GM18511 (cell line): ENCODE measurements around the gene KRTAP12-3.
"Not testable (repeated sequence)": the region's sequence is repeated elsewhere in the genome, so short reads cannot be mapped to it uniquely, and the experiment has no call there.

ENCODE experiments used
- ATAC-seq: cut with Tn5 transposase; IDR thresholded peaks from one replicate; pipeline ENCODE4 v1.9.1; 2021; ENCODE audit warnings: mild to moderate bottlenecking, moderate library complexity; ENCODE audit not compliant: unreplicated experiment

KRTAP12-3 gene

GRCh38 chr21:44682580-44683151 lies 24.9 kb downstream of the KRTAP12-3 start:
- ATAC-seq, result no peak

DNA sequence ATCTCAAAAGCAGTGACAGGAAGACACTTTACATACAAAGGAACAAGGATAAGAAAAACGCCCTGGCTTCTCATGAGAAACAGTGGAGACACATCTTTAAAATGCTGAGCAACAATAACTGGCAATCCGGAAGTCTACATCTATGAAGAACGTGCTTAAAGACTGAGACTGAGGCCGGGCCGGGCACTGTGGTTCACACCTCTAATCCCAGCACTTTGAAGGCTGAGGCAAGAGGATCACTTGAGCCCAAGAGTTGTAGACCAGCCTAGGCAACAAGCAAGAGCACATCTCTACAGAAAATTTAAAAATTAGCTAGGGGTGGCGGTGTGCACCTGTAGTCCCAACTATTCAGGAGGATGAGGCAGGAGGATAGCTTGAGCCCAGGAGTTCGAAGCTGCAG lies 26.3 kb downstream of the KRTAP12-3 start:
- ATAC-seq, result no peak

- ATAC-seq, result no peak
These were observed 26.8 kb downstream of the KRTAP12-3 start for GRCh38 chr21:44684483-44684882.

GRCh38 chr21:44685050-44685449 lies 27.3 kb downstream of the KRTAP12-3 start:
- not testable (repeated sequence) for ATAC-seq

DNA sequence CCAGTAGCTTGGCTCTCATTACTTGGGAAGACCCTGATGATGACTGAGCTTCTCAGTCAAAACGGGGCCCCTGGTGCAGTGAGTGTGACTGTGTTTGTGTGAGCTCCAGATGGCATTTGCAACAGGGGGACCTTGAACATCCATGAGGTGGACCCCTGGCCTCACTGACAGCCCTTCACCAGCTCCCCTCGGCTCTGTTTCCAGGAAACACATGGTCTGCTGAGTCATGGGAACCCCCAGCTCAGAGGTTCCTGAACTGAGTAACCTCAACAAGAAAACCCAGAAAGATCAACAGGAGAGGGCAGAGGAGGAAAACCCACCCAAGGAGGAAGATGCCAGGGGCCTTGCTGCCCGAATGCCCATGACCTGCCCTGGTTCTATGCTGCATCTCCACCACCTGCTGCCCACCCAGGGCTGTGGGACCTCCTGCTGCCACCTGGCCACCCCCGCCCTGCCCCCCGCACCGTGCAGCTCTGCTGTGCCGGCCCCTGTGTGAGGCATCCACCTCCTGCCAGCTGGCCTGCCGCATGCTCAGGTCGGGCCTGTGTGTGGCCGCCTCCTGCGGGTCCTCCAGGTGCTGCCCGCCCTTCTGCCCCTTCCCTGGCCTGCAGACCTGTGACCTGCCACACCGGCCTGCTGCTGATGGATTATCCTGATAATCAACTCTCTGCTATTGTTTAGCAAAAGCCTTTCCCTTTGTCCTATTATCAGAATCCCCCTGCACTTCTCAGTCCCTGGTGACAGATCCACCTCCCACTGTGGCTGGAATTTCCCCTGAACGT lies 28.5 kb downstream of the KRTAP12-3 start:
- no peak for ATAC-seq

GRCh38 chr21:44686843-44687561 lies 29.3 kb downstream of the KRTAP12-3 start:
- no peak for ATAC-seq

DNA sequence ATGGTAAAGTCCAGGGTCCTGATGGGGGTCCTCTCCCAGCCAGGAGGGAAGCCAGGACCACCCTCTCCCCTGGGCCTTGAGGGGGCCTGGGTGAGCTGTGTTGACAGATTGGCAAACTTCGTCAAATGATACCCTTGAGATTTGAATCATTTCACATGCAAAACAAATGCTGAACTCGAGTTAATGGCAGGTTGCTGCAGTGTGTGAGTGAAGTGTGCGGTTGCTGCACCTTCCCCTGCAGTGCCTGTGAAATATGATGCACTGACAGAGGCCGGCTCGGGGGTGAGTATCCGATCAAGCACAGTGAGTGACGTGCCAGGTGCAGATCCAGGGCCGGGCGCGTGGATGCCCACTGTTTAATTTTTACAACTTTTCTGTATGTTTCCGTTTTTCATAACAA lies 29.9 kb downstream of the KRTAP12-3 start:
- no peak for ATAC-seq

DNA sequence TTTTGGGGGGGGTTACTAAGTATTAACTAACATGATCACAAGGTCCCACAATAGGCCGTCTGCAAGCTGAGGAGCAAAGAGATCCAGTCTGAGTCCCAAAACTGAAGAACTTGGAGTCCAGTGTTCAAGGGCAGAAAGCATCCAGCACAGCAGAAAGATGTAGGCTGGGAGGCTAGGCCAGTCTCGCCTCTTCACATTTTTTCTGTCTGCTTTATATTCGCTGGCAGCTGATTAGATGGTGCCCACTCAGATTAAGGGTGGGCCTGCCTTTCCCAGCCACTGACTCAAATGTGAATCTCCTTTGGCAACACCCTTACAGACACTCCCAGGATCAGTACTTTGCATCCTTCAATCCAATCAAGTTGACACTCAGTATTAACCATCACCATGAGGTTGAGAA lies 32.0 kb downstream of the KRTAP12-3 start:
- ATAC-seq, result not testable (repeated sequence)

DNA sequence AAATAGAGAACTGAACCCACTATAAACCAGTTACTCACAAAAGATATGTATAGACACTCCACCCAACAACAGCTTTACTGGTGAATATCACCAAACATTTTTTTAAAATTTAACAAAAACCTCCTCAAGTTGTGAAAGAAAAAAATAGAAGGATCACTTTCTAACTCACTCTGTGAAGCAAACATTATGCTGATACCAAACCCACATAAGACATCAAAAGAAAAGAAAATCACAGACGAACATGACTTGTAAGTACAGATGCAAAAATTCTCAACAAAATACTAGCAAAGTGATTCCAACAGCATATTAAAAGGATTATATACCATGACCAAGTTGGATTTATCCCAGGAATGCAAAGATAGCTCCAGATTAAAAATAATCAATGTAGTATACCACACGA lies 34.0 kb downstream of the KRTAP12-3 start:
- no peak for ATAC-seq

- ATAC-seq, result no peak
These were observed 35.2 kb downstream of the KRTAP12-3 start for GRCh38 chr21:44692798-44693512.

GRCh38 chr21:44694776-44695175 lies 37.0 kb downstream of the KRTAP12-3 start:
- no peak for ATAC-seq

GRCh38 chr21:44695184-44695583 lies 37.5 kb downstream of the KRTAP12-3 start:
- no peak for ATAC-seq

DNA sequence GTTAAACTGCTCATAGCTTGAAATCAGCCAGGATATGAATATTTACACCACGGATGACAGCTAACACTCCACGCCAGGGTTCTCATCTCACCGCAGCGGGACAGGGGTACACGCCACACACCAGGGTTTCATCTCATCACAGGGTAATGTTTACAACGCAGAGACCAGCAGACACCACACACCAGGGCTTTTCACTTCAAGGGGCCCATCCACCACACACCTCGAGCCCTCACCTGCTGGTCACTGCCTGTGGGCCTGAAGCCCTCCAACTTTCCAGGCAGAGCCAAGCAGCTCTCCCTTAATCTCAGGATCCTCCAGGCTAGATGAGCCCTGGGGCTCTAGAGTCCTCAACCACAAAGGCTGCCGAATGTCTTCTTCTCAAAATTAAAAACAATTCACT lies 37.9 kb downstream of the KRTAP12-3 start:
- no peak for ATAC-seq

- no peak for ATAC-seq
These were observed 38.8 kb downstream of the KRTAP12-3 start for GRCh38 chr21:44696572-44696971.

DNA sequence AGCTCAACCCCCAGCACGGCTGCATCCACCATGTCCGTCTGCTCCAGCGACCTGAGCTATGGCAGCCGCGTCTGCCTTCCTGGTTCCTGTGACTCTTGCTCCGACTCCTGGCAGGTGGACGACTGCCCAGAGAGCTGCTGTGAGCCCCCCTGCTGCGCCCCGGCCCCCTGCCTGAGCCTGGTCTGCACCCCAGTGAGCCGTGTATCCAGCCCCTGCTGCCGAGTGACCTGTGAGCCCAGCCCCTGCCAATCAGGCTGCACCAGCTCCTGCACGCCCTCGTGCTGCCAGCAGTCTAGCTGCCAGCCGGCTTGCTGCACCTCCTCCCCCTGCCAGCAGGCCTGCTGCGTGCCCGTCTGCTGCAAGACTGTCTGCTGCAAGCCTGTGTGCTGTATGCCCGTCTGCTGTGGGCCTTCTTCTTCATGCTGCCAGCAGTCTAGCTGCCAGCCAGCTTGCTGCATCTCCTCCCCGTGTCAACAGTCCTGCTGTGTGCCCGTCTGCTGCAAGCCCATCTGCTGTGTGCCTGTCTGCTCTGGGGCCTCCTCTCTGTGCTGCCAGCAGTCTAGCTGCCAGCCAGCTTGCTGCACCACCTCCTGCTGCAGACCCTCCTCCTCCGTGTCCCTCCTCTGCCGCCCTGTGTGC lies 39.6 kb downstream of the KRTAP12-3 start, which contains the start of gene KRTAP10-12:
Gene KRTAP10-12 (plus strand): TSS at position 1 of the 639 bp plus-strand sequence. CDS start 30 bp downstream, at position 31.
- ATAC-seq, result not testable (repeated sequence)

GRCh38 chr21:44697811-44698734 lies 40.3 kb downstream of the KRTAP12-3 start:
- ATAC-seq, result no peak

DNA sequence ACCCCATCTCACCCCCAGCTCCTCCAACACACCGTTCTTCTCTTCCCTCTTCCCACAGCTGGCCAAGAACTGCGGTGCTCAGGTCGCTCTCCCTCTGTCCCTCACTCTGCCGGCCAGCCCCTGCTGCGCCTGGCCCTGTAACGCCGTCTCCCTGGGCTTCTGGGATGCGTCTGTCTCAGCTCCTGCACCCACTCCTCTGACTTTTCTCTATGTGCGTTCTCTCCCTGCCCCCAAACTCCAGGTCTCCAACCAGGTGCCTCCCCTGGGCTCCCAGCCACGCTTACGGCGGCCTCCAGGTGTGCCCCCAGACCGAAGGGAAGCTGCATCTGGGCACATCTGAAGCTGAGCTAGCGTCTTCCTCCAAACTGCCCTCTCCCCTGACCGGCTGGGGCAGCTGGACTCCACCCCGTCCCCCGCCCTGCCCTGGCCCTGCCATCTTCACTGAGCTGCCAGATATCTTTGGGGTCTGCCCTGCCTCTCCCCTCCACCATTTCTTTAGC lies 41.8 kb downstream of the KRTAP12-3 start:
- no peak for ATAC-seq

- no peak for ATAC-seq
These were observed 42.6 kb downstream of the KRTAP12-3 start for GRCh38 chr21:44700101-44701022.
